ENCODE measurements around the gene PARK7.

PARK7 gene

DNA sequence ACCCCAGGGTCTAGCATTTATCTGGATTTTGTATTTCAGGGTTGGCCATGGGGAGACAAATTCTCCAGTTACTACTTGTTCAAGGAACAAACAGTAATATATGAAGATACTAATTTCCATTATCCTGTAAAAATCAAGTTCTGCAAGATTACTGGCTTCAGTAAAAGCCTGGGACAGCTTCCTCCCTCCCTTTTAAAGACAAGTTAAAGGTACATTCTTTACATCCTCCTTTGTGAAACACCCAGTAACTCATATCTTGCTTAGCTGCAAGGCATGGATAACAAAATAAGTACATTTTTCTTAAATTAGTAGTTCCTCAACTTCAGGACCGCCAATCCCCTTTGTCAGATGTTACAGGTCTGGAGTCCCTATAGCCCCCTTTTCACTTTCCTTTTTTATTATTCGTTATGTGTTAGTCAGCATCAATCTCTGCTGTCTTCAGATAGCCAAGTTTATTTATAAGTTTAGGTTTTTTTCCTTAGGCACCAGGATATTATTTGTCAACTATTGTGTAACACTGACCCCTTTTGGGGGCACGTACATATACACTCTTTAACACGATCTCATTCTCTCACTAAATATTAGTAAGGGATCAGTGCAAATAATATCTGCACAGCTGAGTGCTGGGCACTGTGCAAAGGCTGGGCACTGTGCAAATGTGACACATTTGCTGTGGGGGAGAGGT, 54.8 kb downstream of the PARK7 start:
- H3K27ac ChIP-seq: no peak overlapping the region
- ChIA-PET POLR2A (ENCODE audit: low non-redundant PET) (no interaction called here), CTCF (interaction anchor here (0.6 to 2.9 kb wide), 8 partner anchors 23 to 298 kb away, joined by 3 to 29 read pairs (median 4); no protein-coding TSS in a partner anchor)
- DNase-seq (ENCODE audit: low spot score): no peak
- TF ChIP-seq, protein P1, sequence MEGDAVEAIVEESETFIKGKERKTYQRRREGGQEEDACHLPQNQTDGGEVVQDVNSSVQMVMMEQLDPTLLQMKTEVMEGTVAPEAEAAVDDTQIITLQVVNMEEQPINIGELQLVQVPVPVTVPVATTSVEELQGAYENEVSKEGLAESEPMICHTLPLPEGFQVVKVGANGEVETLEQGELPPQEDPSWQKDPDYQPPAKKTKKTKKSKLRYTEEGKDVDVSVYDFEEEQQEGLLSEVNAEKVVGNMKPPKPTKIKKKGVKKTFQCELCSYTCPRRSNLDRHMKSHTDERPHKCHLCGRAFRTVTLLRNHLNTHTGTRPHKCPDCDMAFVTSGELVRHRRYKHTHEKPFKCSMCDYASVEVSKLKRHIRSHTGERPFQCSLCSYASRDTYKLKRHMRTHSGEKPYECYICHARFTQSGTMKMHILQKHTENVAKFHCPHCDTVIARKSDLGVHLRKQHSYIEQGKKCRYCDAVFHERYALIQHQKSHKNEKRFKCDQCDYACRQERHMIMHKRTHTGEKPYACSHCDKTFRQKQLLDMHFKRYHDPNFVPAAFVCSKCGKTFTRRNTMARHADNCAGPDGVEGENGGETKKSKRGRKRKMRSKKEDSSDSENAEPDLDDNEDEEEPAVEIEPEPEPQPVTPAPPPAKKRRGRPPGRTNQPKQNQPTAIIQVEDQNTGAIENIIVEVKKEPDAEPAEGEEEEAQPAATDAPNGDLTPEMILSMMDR (conservative IDR thresholded peaks at IDR 0.05; ENCODE audit: low read depth): 0 out of 2 replicates have a peak, but pooled peaks have one; percentile 12

DNA sequence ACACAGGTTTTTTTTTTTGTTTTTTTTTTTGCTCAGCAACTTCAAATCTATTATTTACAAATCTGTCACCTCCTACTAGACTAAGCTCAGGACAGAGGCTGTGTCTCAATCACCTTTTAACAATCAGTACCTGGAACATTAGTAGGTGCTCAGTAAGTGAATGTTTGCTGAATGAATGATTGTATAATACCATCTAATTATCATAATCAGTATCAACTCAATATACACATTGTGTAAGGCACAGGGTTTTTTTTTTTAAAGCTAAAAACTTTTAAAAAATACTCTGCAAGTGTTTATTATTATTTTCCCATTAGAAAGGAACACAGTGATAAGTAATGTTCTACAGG, 55.4 kb downstream of the PARK7 start:
- no peak overlapping the region for H3K27ac ChIP-seq
- TF ChIP-seq, protein P1 (conservative IDR thresholded peaks at IDR 0.05; ENCODE audit: low read depth): no peak
- no peak for DNase-seq (ENCODE audit: low spot score)
- CTCF ChIA-PET: interaction anchor here (0.6 to 1.6 kb wide), 7 partner anchors 9 to 298 kb away, joined by 3 to 7 read pairs (median 3); no protein-coding TSS in a partner anchor
- POLR2A ChIA-PET (ENCODE audit: low non-redundant PET): interaction anchor here (0.5 to 0.6 kb wide), 2 partner anchors 104 to 1415 kb away, joined by 3 read pairs; no protein-coding TSS in a partner anchor

DNA sequence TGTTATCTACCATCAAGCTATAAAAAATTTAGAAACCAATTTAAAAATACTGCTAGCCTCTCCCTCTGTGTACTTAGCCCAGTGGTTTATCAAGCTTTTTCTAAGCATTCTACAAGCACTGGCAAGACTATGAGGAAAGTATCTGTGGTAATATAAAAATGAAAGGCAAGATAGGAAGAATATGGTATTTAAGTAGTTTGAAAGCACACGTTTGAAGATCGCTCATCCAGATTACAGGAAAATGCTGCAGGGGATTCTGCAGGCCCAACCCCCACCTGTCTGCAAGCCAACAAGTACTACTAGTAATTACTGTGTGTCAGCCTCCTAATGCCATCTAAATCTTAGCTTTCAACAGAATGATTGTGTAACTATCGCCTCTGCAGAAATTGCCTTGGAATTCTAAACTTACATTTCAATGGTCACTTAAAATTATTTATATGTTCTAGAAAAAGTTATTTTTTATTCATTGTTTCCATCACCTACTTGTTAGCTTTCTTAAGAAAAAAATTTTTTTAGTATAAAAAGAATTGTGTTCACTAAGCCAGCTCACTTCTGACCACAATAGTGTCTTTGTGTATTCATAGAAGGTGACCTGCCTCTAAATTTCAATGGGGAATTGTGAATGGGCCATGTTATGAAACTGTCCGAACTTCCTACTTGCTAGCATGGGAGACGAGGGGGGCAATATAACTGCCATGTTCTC, 56.1 kb downstream of the PARK7 start:
- CTCF ChIA-PET: interaction anchor here (0.8 to 1.6 kb wide), 7 partner anchors 9 to 297 kb away, joined by 3 to 7 read pairs (median 3); no protein-coding TSS in a partner anchor
- no peak for DNase-seq (ENCODE audit: low spot score)
- no peak overlapping the region for H3K27ac ChIP-seq
- TF ChIP-seq, protein P1 (conservative IDR thresholded peaks at IDR 0.05; ENCODE audit: low read depth): no peak
- POLR2A ChIA-PET (ENCODE audit: low non-redundant PET): interaction anchor here (0.5 to 0.6 kb wide), 2 partner anchors 104 to 1416 kb away, joined by 3 read pairs; no protein-coding TSS in a partner anchor

DNA sequence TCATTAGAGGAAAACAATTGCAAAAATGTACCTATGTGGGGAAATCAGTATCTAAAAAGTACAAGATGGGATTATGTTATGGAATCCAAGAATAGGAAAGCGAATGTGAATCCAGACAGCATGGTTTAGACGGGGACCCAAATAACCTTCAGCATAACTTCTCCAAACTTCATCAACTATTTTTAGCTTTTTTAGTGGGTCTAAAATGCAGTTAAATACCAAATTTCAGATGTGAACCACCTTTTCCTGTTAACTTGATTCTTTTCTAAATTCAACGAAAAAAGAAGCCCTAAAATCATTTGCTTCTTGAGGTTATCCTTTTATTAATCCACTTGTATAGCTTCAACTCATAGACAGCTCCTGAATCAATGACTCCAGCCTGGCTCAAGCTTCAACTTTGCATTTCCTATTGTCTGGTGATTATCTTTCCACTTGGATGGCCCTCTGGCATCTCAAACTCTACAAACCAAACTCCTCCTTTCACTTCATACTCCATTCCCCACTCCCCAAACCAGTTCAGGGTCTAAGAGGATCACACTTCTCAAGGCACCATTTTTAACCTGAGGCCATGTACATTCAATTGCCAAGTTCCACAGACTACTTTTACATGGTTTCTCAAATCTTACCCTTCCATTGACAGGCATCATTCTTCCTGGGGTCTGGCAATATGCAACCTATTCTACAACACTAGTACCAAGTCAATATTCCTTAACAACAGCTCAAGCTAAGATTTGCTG, 57.1 kb downstream of the PARK7 start:
- no peak overlapping the region for H3K27ac ChIP-seq
- CTCF ChIA-PET: interaction anchor here (0.6 to 1.6 kb wide), 4 partner anchors 43 to 295 kb away, joined by 3 to 5 read pairs (median 4); no protein-coding TSS in a partner anchor
- POLR2A ChIA-PET (ENCODE audit: low non-redundant PET): no interaction called here
- TF ChIP-seq, protein P1 (conservative IDR thresholded peaks at IDR 0.05; ENCODE audit: low read depth): no peak
- no peak for DNase-seq (ENCODE audit: low spot score)

DNA sequence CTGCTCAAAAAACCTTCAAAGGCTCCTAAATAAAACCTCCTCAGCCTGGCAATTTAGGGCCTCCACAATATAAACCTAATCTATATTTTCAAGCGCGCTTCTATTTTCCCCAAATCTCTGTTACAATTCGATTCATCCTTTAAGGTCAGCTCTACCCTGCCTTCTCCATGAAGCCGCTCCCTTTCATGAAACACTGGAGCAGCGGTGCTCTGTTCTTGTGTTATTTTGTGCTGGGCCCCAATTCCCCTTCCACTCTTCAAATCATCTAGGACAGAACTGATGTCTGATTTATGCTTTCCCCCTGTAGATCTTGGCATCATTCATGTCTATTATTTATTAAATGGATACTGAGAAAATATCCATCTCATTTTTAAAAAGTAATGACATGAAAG, 57.7 kb downstream of the PARK7 start:
- TF ChIP-seq, protein P1 (conservative IDR thresholded peaks at IDR 0.05; ENCODE audit: low read depth): no peak
- DNase-seq (ENCODE audit: low spot score): no peak
- ChIA-PET POLR2A (ENCODE audit: low non-redundant PET) (no interaction called here), CTCF (interaction anchor here (0.6 to 1.6 kb wide), 4 partner anchors 44 to 552 kb away, joined by 3 to 5 read pairs (median 4); no protein-coding TSS in a partner anchor)
- H3K27ac ChIP-seq: no peak overlapping the region

DNA sequence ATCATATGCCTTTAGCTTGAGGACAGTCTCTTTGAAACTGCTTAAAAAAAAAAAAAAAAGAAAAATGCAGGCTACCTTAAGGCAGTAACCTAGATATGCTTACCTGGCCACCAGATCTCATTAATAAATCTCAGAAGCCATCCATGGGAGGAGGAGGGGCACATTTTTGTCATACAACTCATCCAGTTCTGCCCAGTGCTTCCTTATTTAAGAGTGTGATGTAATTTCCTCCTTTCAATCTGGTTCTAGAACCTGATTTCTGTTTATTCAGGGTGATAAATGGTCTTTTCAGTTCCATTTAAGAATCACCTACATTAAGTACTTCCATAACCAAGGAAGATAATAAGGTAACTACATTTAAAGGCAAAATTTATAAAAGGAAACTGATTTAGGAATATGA, 58.5 kb downstream of the PARK7 start:
- CTCF ChIA-PET: interaction anchor here (1.6 kb wide), 1 partner anchor 45 kb away, joined by 5 read pairs; no protein-coding TSS in a partner anchor
- TF ChIP-seq, protein P1 (conservative IDR thresholded peaks at IDR 0.05; ENCODE audit: low read depth): no peak
- POLR2A ChIA-PET (ENCODE audit: low non-redundant PET): no interaction called here
- H3K27ac ChIP-seq: peak overlapping the region; percentile 87
- peak; percentile 70 for DNase-seq (ENCODE audit: low spot score)

Measured in RWPE1 (cell line).